Stimulated activated CD8-positive, alpha-beta memory T cell treated with anti-CD3 and anti-CD28 coated beads, Interleukin-7, amount 100 ng/mL, for 4 hours (primary cell): ENCODE results near the gene CFAP57.
"Not testable (repeated sequence)": the region's sequence is repeated elsewhere in the genome, so short reads cannot be mapped to it uniquely, and the experiment has no call there.

ENCODE experiments used
- DNase-seq, 2 donors: peaks; one replicate each; pipeline ENCODE4 v3.0.0-alpha.2; 2020; ENCODE audit warnings: low read depth in 2 of 2

CFAP57 gene

DNA sequence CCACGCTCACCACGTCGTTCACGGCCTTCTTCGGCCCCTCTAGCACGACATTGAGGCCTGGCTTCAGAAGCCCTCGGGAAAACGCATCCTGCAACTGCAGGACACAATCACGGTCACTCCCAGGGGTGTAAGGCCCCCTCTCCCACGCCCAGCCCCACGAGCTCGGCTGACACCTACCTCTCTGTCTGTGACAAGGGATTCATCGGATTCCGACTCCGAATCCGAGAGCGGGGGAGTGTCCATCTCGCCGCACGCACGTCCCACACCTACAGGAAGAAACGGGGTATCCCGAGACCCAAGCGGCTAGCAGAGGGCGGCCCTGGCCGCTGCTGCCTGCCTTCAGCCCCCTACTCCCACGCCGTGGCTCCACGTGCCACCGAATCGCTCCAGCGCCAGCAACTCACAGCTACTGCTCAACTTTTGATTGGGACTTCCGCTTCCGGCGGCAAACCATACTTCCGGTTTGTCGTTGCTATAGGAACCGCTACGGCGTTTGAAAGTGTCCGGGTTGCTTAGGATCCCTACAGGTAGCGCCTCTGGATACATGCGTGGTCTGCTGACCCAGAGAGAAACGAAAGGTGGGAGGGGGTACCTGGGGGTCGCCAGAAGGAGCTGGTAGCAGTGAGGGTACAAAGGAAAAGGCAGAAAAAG is at the start of gene CFAP57, which contains the start of gene EBNA1BP2:
Gene CFAP57, plus strand, starts transcription at position 455 of the 651 bp plus-strand sequence. CDS start 424 bp downstream, outside the sequence.
Gene EBNA1BP2, minus strand, starts transcription at position 415 of the 651 bp plus-strand sequence. Its CDS starts 172 bp downstream, at position 243.
- peak; percentile 84 to 92 for DNase-seq

DNA sequence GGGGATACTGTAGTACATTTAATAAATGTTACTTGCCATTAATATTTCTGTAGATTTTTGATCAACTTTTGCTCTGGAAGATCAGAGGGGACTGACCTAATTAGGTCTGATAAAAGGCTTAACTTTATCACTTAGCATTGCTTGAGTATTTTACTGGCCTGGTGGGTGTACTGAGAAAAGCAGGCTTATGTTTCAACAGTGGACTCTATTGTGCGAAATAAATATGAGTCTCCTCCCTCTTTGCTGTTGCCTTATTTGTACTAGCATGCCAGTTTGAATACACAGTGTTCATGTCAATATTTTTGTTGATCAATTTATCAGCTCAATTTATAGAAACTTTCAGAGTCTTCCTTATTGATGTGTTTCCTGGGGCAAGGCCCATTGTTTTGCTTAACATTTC is 49.1 kb upstream of the CFAP57 start:
- no peak for DNase-seq

DNA sequence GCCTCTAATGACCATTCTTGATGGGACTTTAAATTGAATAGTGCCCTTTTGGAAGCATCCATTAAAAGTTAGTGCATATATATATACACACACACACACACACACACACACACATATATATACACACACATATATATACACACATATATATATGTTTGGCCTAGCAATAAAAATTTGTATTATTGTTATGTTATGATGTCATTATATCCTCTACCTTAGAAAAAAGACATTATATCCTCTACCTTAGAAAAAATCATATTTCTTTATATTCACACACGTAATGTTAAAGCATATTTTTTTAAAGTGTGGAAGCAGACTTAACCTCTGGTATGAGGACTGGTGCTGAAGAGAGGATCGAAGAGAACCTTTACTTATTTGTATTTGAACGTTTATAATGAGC is 43.3 kb upstream of the CFAP57 start:
- DNase-seq = no peak

DNA sequence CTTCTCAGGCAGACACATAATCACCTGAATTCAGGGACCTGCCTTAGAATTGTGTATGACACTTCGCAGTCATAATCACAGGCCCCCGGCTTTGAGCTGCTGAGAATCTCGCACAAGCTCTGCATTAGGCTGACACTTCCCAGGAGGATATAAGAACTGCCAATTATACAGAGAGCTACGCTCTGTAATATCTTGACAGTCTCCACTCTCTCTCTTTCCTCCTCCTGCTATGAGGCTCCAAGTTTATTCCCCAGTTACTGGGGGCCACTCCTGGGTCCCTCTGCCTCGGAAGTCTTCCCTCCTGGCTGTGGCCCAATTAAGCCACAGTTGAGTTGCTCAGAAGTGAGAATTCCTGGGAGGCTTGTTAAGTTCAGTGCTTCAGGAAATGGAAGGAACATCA is 42.7 kb upstream of the CFAP57 start:
- no peak for DNase-seq

DNA sequence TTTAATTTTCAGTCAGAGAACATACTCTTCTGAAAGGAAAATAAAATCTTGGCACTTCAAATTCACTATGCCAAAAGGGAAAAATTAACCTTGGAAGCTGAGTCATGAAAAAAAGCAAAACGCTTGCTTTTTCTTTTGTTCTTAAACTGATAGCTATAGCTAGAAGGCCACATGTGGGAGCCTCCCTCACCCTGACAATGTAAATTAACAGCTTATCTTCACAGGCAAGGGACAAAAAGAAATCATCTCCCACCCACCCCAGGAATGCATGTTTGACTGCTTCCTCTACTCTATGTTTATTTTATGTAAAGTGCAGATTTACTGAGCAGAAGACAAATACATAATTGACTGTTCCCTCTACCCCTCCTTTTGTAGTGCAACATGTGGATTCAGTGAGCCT is 38.1 kb upstream of the CFAP57 start:
- DNase-seq = no peak

DNA sequence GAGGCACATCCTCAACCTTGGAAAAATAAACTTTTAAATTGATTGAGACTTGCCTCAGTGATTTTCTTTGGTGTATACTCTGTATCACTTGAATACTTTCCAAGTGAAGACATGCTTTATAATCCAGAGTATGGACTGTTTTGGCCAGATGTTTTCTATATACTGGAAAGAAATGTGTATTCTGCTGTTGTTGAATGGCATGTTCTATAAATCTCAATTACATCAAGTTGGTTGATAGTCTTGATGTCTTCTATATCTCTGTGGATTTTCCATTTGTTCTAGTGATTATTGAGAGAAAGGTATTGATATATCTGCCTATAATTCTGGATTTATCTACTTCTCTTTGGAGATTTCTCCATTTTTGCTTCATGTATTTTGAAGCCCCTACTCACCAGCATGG is 37.5 kb upstream of the CFAP57 start:
- no peak for DNase-seq

DNA sequence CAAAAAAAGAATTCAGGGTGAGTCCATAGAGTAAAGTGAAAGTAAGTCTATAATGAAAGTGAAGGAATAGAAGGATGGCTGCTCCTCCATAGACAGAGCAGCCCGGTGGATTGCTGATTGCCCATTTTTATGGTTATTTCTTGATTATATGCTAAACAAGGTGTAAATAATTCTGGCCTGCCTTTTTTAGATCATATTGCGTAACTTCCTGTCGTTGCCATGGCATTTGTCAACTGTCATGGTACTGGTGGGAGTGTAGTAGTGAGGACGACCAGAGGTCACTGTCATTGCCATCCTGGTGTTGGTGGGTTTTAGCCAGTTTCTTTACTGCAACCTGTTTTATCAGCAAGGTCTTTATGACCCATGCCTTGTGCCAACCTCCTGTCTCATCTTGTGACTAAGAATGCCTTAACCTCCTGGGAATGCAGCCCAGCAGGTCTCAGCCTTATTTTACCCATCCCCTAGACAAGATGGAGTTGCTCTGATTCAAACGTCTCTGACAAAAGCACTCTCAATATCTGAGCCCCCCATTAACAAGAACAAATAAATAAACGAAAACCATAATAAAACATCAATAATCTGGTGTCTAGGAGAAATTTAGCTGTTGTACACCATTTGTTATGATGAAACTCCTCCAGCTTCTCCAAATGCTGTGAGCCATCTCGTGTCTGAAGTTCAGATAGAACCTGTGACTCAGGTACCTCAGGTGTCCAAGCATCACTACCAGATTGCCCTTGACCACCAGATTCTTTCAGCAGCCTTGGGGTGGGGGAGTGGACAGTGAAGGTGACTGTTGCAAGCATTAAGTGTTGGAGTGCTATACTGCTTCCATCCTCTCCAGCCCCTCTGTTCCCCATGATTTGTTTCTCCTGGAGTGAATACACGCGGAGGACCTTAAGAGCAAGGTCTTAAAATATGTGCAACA is 36.0 kb upstream of the CFAP57 start:
- DNase-seq = no peak

DNA sequence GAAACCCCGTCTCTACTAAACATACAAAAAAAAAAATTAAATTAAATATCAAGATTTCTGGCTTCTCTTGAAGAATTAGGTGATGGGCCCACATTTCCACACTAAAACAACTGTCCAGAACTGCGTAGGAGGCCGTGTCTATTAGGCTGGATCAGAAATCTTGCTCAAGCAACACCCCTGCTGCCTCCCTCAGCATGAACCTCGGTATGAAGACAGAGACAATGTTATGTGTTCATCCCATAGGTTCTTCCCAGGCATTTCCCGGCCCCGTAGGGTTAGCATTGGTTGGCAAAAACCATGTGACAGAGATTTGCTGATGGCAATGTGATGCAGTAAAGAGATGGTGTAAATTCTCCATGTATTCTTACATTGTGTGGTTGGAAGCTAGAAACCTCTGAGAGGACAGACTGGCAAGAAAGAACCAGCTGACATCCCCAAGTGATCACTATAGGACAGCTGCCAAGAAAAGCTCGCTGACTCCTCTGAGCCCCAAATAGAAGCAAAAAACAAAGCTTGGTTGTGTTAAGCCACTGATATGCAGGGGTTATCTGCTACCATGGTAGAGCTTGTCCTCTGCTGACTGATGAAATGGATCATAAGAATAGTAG is 34.6 kb upstream of the CFAP57 start:
- DNase-seq = no peak

DNA sequence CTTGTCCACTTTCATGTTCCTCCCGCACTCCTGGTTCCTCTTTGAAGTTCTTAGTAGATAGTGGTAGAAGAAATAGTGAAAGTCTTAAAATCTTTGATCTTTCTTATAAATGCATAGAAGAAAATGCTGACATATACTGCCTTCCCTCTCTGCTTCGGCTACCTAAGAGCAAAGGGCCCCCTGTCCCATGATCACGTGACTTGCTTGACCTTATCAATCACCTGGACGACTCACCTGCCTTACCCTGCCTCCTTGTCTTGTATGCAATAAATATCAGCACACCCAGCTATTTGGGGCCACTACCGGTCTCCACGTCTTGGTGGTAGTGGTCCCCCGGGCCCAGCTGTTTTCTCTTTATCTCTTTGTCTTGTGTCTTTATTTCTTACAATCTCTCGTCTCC is 32.8 kb upstream of the CFAP57 start:
- not testable (repeated sequence) for DNase-seq

DNA sequence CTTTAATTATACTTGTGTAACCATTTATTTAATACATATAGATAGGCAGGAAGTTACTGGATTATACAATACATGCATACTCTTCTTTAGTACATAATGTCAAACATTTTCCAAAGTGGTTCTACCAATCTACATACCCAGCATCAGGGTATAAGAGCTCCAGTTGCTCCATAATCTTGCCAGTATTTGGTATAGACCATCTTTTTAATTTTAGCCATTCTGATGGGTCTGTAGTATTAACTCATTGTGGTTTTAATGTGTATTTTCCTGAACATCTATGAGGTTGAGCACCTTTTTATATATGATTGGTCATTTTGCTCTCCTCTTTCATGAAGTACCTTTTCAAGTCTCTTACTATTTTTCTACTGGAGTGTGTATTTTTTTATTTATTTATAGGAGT is 32.1 kb upstream of the CFAP57 start:
- no peak for DNase-seq

DNA sequence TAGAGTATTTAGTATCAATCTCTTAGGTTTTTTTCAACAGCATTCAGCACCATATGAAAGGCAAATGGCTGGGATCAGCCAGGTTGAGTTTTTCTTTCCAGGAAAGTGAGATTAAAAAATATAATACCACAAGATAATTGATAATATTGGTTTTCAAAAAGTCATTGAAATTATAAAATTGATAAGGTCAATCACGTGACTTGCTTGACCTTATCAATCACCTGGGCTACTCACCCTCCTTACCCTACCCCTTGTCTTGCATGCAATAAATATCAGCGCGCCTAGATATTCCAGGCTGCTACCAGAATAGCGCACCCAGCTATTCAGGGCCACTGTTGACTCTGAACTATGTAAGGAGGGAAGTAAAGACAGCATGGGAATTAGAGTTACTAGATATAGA is 31.5 kb upstream of the CFAP57 start:
- no peak for DNase-seq

DNA sequence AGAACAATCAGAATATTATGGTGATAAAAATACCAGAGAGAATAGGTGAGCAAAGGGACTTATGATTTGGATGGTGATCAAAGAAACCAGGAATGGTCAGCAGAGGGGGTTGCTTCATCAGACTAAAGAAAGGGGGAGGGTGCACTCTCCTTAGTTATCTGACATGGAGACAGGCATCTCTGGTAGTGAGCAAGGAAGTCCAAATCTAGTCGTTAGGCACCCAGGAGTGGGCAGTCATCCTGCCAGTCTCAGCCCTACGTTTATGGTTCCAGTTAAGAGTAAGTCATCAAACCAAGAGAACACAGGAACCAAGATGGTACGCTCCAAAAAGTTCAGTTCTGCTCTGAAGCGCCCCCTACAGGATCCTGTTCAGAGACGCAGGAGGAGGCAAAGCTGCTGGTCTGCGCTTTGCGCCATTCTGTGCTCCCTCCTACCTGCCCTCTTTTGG is 28.7 kb upstream of the CFAP57 start:
- no peak for DNase-seq

DNA sequence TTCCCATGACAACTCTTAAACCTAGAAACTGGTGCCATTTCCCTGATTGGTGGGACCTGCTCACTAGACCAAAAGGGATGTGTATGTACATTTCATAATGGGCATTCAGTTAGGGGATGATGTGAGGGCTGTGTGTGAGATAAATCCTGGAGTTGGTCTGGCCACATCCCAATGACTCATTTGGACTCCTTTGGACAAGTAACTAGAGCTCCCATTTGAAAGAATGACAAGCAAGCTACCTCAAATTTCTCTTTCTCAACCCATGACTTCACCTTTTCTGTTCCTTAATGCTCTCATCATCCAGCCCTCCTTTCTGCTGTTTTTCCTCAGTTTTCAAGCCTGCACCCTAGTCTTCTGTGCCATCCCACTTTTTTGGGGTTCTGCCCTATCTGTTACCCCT is 27.9 kb upstream of the CFAP57 start:
- no peak for DNase-seq

DNA sequence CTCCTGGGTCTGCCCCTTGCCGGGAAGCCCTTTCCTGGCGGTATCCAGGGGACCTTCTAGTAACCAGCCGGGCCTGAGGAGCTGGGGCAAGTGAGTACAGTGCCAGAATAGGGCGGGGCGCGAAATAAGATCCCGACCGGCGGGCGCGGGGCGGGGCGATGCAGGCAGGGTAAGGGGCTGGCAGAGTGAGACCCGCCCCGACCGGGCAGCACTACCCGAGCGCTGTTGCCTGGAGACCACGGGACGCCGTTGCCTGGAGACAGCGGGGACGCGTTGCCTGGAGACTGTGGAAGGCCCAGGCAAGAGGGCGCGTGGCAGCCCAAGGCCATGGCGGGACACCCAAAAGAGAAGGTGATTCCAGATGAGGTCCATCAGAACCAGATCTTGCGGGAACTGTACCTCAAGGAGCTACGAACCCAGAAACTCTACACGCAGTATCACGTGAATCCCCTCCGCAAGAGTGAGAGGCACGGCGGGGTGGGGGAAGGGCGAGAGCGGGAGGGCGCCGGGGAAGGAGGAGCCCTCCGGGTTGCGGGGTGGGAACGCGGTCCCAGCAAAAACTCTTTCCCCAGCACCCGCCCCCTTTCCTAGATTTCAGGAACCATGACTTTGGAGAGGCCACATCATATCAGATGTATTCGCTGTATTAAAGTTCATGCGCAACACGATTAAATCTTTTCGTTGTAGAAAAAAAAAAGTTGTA is 24.4 kb upstream of the CFAP57 start:
- DNase-seq = no peak

DNA sequence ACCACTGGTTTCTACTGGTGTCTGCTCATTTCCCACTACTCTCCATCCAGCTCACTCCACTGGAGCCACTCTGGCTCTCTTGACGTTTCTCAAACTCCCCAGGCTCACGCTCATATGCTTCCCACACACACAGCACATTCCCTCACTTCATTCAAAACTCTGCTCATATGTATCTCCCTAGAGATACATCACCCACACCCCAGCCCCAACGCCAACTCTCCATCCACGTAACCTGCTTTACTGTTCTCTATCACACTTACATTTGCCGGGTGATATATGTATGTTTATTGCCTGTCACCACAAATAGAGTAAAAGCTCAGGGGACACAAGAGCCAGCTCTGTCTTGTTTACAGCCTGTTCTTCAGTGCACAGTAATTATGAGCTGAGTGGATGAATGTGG is 22.2 kb upstream of the CFAP57 start:
- no peak for DNase-seq

DNA sequence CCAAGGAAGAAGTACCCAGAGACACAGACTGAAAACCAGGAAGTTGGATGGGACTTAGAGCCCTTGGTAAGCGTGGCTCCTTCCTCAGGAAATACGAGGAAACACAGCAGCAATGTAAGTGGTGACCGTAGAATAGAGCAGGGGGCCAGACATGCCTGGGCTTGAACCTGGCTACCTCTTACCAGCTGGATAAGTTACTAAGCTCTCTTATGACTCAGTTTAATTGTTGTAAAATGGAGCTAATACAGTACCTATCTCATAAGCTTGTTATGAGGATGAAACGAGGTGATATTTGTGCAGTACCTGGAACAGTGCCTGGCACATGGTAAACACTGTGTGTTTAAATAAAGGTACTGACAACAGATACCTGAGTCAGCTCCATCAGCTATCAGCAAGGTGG is 19.3 kb upstream of the CFAP57 start:
- no peak for DNase-seq

DNA sequence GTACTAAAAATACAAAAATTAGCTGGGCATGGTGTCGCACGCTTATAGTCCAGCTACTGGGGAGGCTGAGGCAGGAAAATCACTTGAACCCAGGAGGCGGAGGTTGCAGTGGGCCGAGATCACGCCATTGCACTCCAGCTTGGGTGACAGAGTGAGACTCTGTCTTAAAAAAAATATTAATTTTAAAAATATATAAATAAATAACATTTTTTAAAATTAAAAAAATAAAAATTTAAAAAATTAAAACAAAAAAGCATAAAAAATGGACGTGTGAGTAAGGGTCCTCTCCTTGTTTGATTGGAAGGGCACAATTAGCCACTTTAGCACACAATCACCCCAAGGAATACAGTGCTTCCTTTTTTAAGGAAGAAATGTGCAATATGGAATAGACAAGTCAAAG is 18.7 kb upstream of the CFAP57 start:
- DNase-seq = no peak

DNA sequence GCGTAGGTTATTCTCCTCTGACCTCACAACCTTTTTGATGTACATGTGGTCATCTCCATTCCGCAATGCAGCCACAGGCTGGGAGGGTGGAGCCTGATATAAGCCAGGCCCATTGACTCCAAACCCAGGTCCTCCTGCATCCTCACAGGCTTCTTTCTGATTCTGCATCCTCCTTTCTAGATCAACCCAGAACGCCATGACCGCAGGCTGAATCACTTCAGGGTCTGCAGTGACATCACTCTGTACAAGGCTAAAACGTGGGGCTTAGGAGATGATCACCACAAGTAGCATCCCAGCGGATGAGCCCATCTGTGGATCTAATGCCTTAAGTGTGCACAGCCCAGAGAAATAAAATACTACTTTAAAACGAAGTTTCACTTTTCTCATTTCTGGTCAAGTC is 16.1 kb upstream of the CFAP57 start:
- DNase-seq = no peak

DNA sequence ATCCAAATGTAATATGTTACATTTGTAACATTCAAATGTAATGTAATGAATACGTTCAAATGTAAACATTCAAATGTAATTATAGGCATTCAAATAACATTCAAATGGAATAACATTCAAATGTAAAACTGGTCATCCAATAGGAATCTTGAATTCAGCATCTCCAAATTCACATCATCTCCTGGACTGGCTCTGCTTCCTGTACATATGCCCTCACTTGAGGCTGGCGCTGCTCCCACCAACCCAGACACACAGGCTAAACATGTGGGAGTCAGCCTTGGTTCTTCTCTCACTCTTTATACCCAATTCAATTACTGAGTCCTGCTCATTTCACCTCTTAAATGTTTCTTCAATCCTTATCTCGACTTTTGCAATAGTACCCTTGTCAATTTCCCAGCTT is 7.0 kb upstream of the CFAP57 start:
- no peak for DNase-seq

DNA sequence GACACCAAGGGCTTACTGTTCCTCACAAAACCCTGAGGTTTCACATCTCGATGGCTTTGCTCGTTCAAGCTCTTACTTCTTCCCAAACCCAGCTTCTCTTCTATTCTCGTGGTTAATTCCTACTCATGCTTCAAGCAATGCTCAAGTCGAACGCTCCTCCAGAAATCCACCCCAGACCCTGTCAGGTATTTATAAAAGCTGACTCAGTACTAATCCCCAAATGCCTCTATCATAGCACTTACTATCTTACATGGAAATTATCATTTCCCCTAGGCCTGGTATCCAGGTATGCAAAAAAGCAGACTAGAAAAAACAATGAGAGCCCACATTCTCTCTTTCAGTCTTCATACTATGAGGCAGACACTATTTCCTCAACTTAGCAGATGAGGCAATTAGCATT is 6.4 kb upstream of the CFAP57 start:
- no peak for DNase-seq

DNA sequence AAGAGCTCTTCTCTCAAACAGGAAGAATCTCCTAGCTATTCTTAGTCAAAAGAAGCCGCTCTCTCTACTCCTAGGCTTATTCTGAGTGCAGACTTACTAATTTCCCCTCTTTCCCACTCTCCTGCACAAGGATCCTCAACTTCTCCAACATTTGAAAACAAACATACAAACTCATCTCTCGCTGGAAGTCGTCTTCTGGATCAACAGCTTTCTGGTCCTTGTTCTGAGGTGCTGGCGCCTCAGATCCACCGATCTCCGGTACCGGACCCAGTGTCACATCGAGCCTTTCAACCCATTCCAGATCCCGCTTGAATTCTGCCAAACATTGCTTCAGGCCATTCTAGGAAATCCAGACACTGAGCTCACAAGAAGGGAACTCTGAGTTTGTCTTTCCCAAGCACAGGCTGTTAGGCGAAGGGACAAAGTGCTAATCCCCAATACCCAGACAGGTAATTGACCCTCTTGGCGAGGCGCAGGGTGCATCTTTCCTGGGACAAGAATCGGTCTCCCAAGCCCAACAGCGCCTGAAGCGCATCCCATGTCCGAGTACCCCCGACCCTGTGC is 736 bp upstream of the CFAP57 start:
- no peak for DNase-seq

DNA sequence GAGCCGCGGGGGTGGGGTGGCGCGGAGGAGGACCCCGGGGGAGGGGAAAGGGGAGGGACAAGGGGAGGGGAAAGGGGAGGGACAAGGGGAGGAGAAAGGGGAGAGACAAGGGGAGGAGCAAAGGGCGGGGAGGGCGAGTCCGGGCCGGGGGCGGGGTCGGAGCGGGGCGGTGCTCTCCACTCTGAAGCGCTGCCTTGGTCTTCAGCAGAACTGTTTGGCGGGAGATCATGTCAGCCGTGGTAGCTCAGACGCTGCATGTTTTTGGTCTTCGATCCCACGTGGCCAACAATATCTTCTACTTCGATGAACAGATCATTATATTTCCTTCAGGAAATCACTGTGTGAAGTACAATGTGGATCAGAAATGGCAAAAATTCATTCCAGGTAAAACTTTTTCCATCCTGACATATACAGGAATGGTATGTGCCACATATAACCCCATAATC is 420 bp downstream of the CFAP57 start:
- DNase-seq = peak; percentile 77 to 78
